DMS53 (cell line): ENCODE measurements around the gene CCDC86.

Source experiments
- DNase-seq: peaks from one replicate; lab custom pipeline; 2025; lab: John Stamatoyannopoulos, UW

The CCDC86 gene

GRCh38 chr11:60891103-60891741 is 49.3 kb downstream of the CCDC86 start:
- no peak for DNase-seq

GRCh38 chr11:60895687-60896086 is 53.8 kb downstream of the CCDC86 start:
- DNase-seq: no peak

- no peak for DNase-seq
Observed at GRCh38 chr11:60897496-60897895, 55.6 kb downstream of the CCDC86 start.

- DNase-seq: peak; percentile 87
Observed at GRCh38 chr11:60899046-60899936, 57.4 kb downstream of the CCDC86 start.

GRCh38 chr11:60899977-60900376 is 58.1 kb downstream of the CCDC86 start:
- no peak for DNase-seq
